Activated naive CD4-positive, alpha-beta T cell treated with Interleukin-2 at 50 U/mL for 16 hours (primary cell): ENCODE results near the gene KCTD11.

Source experiments
- DNase-seq: peaks from one replicate; pipeline ENCODE4 v3.0.0-alpha.2; 2020

KCTD11 gene

GRCh38 chr17:7351665-7352502, at the start of gene KCTD11:
TSS of gene KCTD11 (plus strand) at chr17:7352162.
- peak; percentile 72 for DNase-seq

GRCh38 chr17:7304179-7304578, 47.8 kb upstream of the KCTD11 start:
- no peak for DNase-seq

GRCh38 chr17:7306911-7307685, 44.9 kb upstream of the KCTD11 start, which contains the start of gene EIF5A:
TSS of gene EIF5A (plus strand) at chr17:7307628. CDS start at chr17:7309636, 2,008 bp downstream.
- peak; percentile 100 for DNase-seq

- DNase-seq = peak; percentile 56
These were observed 44.0 kb upstream of the KCTD11 start for GRCh38 chr17:7307686-7308624.

GRCh38 chr17:7308625-7309433, 43.1 kb upstream of the KCTD11 start:
- DNase-seq = peak; percentile 89

- no peak for DNase-seq
These were observed 42.3 kb upstream of the KCTD11 start for GRCh38 chr17:7309628-7310027.

- no peak for DNase-seq
These were observed 40.8 kb upstream of the KCTD11 start for GRCh38 chr17:7311110-7311705.

- DNase-seq = no peak
These were observed 39.4 kb upstream of the KCTD11 start for GRCh38 chr17:7312432-7313087.

- DNase-seq = no peak
These were observed 38.7 kb upstream of the KCTD11 start for GRCh38 chr17:7313088-7313889.

- no peak for DNase-seq
These were observed 37.9 kb upstream of the KCTD11 start for GRCh38 chr17:7313890-7314718.

- DNase-seq = peak; percentile 94
These were observed 37.0 kb upstream of the KCTD11 start, which contains the start of gene GPS2 for GRCh38 chr17:7314719-7315569. TSS of gene GPS2 (minus strand) at chr17:7315360. CDS start at chr17:7315052, 308 bp downstream.

- DNase-seq = no peak
These were observed 36.3 kb upstream of the KCTD11 start for GRCh38 chr17:7315570-7316235.

- DNase-seq = no peak
These were observed 34.7 kb upstream of the KCTD11 start for GRCh38 chr17:7317161-7317803.

GRCh38 chr17:7318121-7318860, 33.7 kb upstream of the KCTD11 start:
- DNase-seq = no peak

- no peak for DNase-seq
These were observed 30.5 kb upstream of the KCTD11 start for GRCh38 chr17:7321466-7321865.
